GM23338 (cell line): ENCODE results near the gene CGB3.

Source experiments
- EZH2 ChIP-seq: fragments of 200-600 bp; sonication (generic); IDR thresholded peaks from one replicate; pipeline ENCODE4 v1.8.0; 2017; ENCODE audit warnings: antibody characterized with exemption, mild to moderate bottlenecking, low read depth; ENCODE audit not compliant: unreplicated experiment
- EZH2phosphoT487 ChIP-seq: fragments of 200-600 bp; sonication (generic); IDR thresholded peaks from one replicate; pipeline ENCODE4 v1.8.1; 2018; ENCODE audit warnings: antibody characterized with exemption; ENCODE audit not compliant: unreplicated experiment
- NANOG ChIP-seq: IDR thresholded peaks from 2 replicates; pipeline ENCODE4 v1.6.1; 2016; ENCODE audit warnings: antibody characterized with exemption, borderline replicate concordance
- ZNF331 ChIP-seq: fragments of 250-450 bp; sonication (Bioruptor Pico); IDR thresholded peaks from 2 replicates; pipeline ENCODE4 v1.5.0; 2020; ENCODE audit warnings: low read depth, mild to moderate bottlenecking, moderate library complexity
- TF ChIP-seq, protein P1 (sequence below), 2 experiments: fragments of 200-600 bp in 1 of 2; sonication (generic) in 1 of 2; conservative IDR thresholded peaks; 2 replicates each; pipeline versions ENCODE4 v1.5.1 to v1.6.1; 2016 to 2017; ENCODE audit warnings: antibody characterized with exemption in 2 of 2, low read depth in 2 of 2, mild to moderate bottlenecking in 2 of 2, moderate library complexity in 1 of 2

DNA sequence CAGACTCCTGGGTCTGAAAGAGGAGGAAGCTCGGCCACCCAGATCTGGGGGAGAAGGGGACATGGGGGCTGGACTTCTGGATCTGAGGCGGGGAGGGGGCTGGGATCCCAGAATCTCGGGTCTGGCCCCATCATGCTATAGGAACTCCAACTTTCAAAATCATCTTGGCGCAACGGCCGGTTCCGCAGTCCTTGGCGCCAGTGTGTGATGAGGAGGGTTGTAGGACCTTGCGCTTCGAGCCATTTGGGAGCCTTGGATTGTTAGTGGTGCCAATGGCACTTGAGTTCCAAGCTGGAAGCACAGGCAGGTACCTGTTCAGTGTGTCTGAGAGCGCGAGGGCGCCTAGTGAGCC lies 30.1 kb downstream of the CGB3 start:
- TF ChIP-seq EZH2 (no peak), EZH2phosphoT487 (no peak), NANOG (no peak), ZNF331 (CRISPR knock-in tag) (no peak)
- TF ChIP-seq, protein P1, sequence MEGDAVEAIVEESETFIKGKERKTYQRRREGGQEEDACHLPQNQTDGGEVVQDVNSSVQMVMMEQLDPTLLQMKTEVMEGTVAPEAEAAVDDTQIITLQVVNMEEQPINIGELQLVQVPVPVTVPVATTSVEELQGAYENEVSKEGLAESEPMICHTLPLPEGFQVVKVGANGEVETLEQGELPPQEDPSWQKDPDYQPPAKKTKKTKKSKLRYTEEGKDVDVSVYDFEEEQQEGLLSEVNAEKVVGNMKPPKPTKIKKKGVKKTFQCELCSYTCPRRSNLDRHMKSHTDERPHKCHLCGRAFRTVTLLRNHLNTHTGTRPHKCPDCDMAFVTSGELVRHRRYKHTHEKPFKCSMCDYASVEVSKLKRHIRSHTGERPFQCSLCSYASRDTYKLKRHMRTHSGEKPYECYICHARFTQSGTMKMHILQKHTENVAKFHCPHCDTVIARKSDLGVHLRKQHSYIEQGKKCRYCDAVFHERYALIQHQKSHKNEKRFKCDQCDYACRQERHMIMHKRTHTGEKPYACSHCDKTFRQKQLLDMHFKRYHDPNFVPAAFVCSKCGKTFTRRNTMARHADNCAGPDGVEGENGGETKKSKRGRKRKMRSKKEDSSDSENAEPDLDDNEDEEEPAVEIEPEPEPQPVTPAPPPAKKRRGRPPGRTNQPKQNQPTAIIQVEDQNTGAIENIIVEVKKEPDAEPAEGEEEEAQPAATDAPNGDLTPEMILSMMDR (conservative IDR thresholded peaks at IDR 0.05; ENCODE audit: low read depth in 2 of 2) = no peak
